ENCODE data around the gene CADM1. TPM values are rescaled to one million over a fixed set of nuclear protein-coding genes. Genes with fewer than 3 reads are reported as not detected.

CADM1 gene
- polyA plus RNA-seq, 1 donor (not counting 4 experiments of a cell fraction or from before 2014, with no cell fraction given), result 9.5 TPM

DNA sequence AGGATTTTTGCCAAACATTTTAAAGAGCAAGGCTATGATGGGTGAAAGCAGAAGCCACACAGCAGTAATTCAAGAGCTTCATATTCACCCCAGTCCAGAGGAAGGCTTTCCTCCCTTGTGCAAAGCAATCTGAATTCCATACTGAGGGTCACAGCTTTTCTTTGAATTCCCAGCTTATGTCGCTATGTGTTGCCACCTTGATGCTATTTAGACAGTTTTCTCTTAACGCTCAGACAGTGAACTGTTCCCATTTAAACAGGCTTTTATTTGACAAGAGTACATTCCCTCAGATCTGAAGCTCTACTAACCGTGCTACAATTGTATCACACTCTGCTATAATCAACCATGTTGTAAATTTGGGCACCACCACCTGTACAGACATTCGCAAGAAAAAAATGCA lies 279.7 kb downstream of the CADM1 start:
- DNase-seq (ENCODE audit: low read depth, low spot score) (no peak), FAIRE-seq (no peak)
- Histone ChIP-seq H2AFZ (ENCODE audit: control insufficient read depth, low read length) (no peak overlapping the region), H3K79me2 (ENCODE audit: control insufficient read depth, insufficient read depth, low read length) (no peaks in the 10 kb centered on the region), H3K4me2 (ENCODE audit: control insufficient read depth, extremely low read depth, insufficient read depth, low read depth, low read length) (no peak overlapping the region), H3K27me3 (ENCODE audit: control insufficient read depth, extremely low read depth, insufficient read depth, low read length) (no peaks in the 10 kb centered on the region), H3K4me3 (ENCODE audit: control insufficient read depth in 2 of 3, extremely low read depth in 1 of 3, insufficient read depth in 2 of 3, low read depth in 1 of 3, low read length in 3 of 3) (no peak overlapping the region), H4K20me1 (ENCODE audit: control insufficient read depth, extremely low read depth, insufficient read depth, low read length) (no peaks in the 10 kb centered on the region), H3K9ac (ENCODE audit: control insufficient read depth, extremely low read depth, insufficient read depth, low read length) (no peak overlapping the region), H3K27ac (ENCODE audit: control insufficient read depth, insufficient read depth, low read length) (no peak overlapping the region), H3K9me3 (ENCODE audit: control insufficient read depth, low read depth, low read length) (no peaks in the 10 kb centered on the region), H3K36me3 (ENCODE audit: control insufficient read depth in 2 of 2, extremely low read depth in 1 of 2, insufficient read depth in 2 of 2, low read length in 2 of 2) (no peaks in the 10 kb centered on the region), H3K4me1 (ENCODE audit: control insufficient read depth, extremely low read depth, insufficient read depth, low read length) (peaks cover 20% of the 10 kb centered on the region), H3K9me1 (ENCODE audit: control insufficient read depth, extremely low read depth, insufficient read depth, low read length) (no peaks in the 10 kb centered on the region)
- dilution Hi-C loops (cut with MboI; ENCODE audit: extremely low pct_ligation_motif_present, low sequenced_read_pairs), result no loop called here
- TF ChIP-seq EZH2 (IDR thresholded peaks at IDR 0.05; ENCODE audit: low read length), result no peak
- TF ChIP-seq, protein P1, sequence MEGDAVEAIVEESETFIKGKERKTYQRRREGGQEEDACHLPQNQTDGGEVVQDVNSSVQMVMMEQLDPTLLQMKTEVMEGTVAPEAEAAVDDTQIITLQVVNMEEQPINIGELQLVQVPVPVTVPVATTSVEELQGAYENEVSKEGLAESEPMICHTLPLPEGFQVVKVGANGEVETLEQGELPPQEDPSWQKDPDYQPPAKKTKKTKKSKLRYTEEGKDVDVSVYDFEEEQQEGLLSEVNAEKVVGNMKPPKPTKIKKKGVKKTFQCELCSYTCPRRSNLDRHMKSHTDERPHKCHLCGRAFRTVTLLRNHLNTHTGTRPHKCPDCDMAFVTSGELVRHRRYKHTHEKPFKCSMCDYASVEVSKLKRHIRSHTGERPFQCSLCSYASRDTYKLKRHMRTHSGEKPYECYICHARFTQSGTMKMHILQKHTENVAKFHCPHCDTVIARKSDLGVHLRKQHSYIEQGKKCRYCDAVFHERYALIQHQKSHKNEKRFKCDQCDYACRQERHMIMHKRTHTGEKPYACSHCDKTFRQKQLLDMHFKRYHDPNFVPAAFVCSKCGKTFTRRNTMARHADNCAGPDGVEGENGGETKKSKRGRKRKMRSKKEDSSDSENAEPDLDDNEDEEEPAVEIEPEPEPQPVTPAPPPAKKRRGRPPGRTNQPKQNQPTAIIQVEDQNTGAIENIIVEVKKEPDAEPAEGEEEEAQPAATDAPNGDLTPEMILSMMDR (optimal IDR thresholded peaks at IDR 0.05 in 1 of 3, IDR thresholded peaks at IDR 0.05 in 1 of 3, conservative IDR thresholded peaks at IDR 0.05 in 1 of 3; ENCODE audit: extremely low read depth in 1 of 3, insufficient read depth in 2 of 3, low read length in 3 of 3), result no peak

- FAIRE-seq, result no peak
- dilution Hi-C loops (cut with MboI; ENCODE audit: extremely low pct_ligation_motif_present, low sequenced_read_pairs), result no loop called here
- H3K79me2 ChIP-seq (ENCODE audit: control insufficient read depth, insufficient read depth, low read length), result no peaks in the 10 kb centered on the region
- H3K9ac ChIP-seq (ENCODE audit: control insufficient read depth, extremely low read depth, insufficient read depth, low read length), result peak overlapping the region; percentile 31
- H3K36me3 ChIP-seq (ENCODE audit: control insufficient read depth in 2 of 2, extremely low read depth in 1 of 2, insufficient read depth in 2 of 2, low read length in 2 of 2), result no peaks in the 10 kb centered on the region
- peak overlapping the region; percentile 85 for H3K27ac ChIP-seq (ENCODE audit: control insufficient read depth, insufficient read depth, low read length)
- peaks cover 20% of the 10 kb centered on the region for H3K4me1 ChIP-seq (ENCODE audit: control insufficient read depth, extremely low read depth, insufficient read depth, low read length)
- TF ChIP-seq, protein P1 (optimal IDR thresholded peaks at IDR 0.05 in 1 of 3, IDR thresholded peaks at IDR 0.05 in 1 of 3, conservative IDR thresholded peaks at IDR 0.05 in 1 of 3; ENCODE audit: extremely low read depth in 1 of 3, insufficient read depth in 2 of 3, low read length in 3 of 3), result no peak
- TF ChIP-seq EZH2 (IDR thresholded peaks at IDR 0.05; ENCODE audit: low read length), result no peak
- H3K27me3 ChIP-seq (ENCODE audit: control insufficient read depth, extremely low read depth, insufficient read depth, low read length), result no peaks in the 10 kb centered on the region
- H2AFZ ChIP-seq (ENCODE audit: control insufficient read depth, low read length), result no peak overlapping the region
- no peaks in the 10 kb centered on the region for H3K9me3 ChIP-seq (ENCODE audit: control insufficient read depth, low read depth, low read length)
- H3K4me2 ChIP-seq (ENCODE audit: control insufficient read depth, extremely low read depth, insufficient read depth, low read depth, low read length), result peak overlapping the region; percentile 72
- DNase-seq (ENCODE audit: low read depth, low spot score), result no peak
- no peak overlapping the region for H3K4me3 ChIP-seq (ENCODE audit: control insufficient read depth in 2 of 3, extremely low read depth in 1 of 3, insufficient read depth in 2 of 3, low read depth in 1 of 3, low read length in 3 of 3)
- H4K20me1 ChIP-seq (ENCODE audit: control insufficient read depth, extremely low read depth, insufficient read depth, low read length), result no peaks in the 10 kb centered on the region
- no peaks in the 10 kb centered on the region for H3K9me1 ChIP-seq (ENCODE audit: control insufficient read depth, extremely low read depth, insufficient read depth, low read length)
Observed at GRCh38 chr11:115222863-115223530, 281.2 kb downstream of the CADM1 start.

Measured in keratinocyte (primary cell).